Testis (tissue), 2 donors: ENCODE results near the gene COL9A3.

Experiments
- CTCF ChIP-seq, 3 experiments: fragments of 450-650 bp in 2 of 3; fragments of 200-600 bp in 1 of 3; sonication (generic) in 1 of 3; IDR thresholded peaks; one replicate each; pipeline ENCODE4 v1.5.1; 2016 to 2019; ENCODE audit warnings: antibody characterized with exemption in 3 of 3, mild to moderate bottlenecking in 2 of 3, moderate library complexity in 1 of 3
- POLR2A ChIP-seq: fragments of 450-650 bp; IDR thresholded peaks from one replicate; pipeline ENCODE4 v1.6.1; 2017; ENCODE audit warnings: antibody characterized with exemption, mild to moderate bottlenecking, moderate library complexity

- no peak for TF ChIP-seq CTCF (IDR thresholded peaks at IDR 0.05)
- TF ChIP-seq POLR2A = no peak
Observed at GRCh38 chr20:62888910-62889309, 72.1 kb downstream of the COL9A3 start.
